ENCODE results near the gene OSBPL9. TPM values are rescaled to one million over a fixed set of nuclear protein-coding genes. Genes with fewer than 3 reads are reported as not detected.

Gene OSBPL9
- total RNA-seq, 1 experiment from 2014 or later = 128 TPM

DNA sequence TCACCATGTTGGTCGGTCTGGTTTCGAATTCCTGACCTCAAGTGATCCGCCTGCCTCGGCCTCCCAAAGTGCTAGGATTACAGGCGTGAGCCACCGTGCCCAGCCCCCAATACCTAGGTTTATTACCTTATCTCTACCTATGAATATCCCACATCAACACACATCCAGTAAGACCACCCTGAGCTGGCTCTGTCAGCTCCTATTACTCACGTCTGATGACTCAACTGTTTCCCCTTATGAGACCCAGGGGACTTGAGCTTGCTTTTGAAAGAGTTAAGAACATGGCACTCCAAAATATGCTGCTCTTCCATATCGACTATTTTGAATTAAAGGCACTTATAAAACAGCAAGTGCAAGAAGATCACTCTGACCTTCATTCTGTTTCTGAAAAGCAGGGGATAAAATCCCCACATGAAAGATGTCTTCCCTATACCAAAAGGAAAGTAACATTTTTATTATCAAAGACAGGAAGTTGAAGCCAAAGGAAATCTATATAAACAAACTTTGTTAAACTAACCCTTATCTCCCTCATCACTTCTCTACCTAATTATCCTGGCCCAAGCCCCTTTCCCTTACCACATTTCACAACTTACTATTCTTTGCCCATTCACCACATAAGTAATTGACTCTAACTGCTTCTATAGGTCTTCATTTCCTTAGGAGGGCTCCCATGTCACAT is 41.3 kb upstream of the OSBPL9 start:
- DNase-seq = no peak
- no peaks in the 10 kb centered on the region for H3K36me3 ChIP-seq (ENCODE audit: insufficient read depth, low read length)
- H3K4me2 ChIP-seq (ENCODE audit: low read depth, low read length, poor library complexity, severe bottlenecking) = no peak overlapping the region
- no peaks in the 10 kb centered on the region for H3K79me2 ChIP-seq (ENCODE audit: low read length)
- H3K4me1 ChIP-seq (ENCODE audit: low read length) = peaks cover 28% of the 10 kb centered on the region
- H3K27ac ChIP-seq (ENCODE audit: low read length) = no peak overlapping the region
- H3K9me3 ChIP-seq (ENCODE audit: low read length) = no peaks in the 10 kb centered on the region
- H3K4me3 ChIP-seq (ENCODE audit: low read length) = no peak overlapping the region
- H2AFZ ChIP-seq (ENCODE audit: low read length) = peak overlapping the region; percentile 90
- H4K20me1 ChIP-seq (ENCODE audit: insufficient read depth, low read depth, low read length) = no peaks in the 10 kb centered on the region
- H3K9ac ChIP-seq (ENCODE audit: low read length) = no peak overlapping the region
- no peaks in the 10 kb centered on the region for H3K27me3 ChIP-seq (ENCODE audit: low read length)
- no peaks in the 10 kb centered on the region for H3K9me2 ChIP-seq (replicated peaks; ENCODE audit: insufficient read depth, low read length)

DNA sequence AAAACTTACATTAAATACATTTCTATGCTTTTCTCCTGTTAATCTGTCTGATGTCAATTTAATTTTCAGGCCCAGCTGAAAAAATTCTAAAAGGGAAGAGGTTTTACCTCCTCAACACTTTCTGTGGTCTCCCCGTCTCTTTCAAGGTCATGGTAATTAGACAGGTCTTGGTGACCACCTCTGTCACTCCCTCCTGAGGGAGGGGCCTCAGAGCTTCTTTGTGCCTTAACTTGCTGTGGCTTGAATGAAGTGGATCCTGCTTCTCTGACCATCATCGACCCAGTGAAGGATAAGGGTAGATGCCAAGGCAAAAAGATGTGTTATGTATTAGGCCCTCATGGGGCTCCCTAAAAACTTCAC is 40.8 kb upstream of the OSBPL9 start:
- Histone ChIP-seq H2AFZ (ENCODE audit: low read length) (peak overlapping the region; percentile 90; the same call in 1 of the 2 replicates), H3K9me3 (ENCODE audit: low read length) (no peaks in the 10 kb centered on the region), H3K4me3 (ENCODE audit: low read length) (no peak overlapping the region), H3K36me3 (ENCODE audit: insufficient read depth, low read length) (no peaks in the 10 kb centered on the region), H3K27ac (ENCODE audit: low read length) (no peak overlapping the region), H4K20me1 (ENCODE audit: insufficient read depth, low read depth, low read length) (no peaks in the 10 kb centered on the region), H3K9me2 (replicated peaks; ENCODE audit: insufficient read depth, low read length) (no peaks in the 10 kb centered on the region), H3K9ac (ENCODE audit: low read length) (no peak overlapping the region), H3K79me2 (ENCODE audit: low read length) (no peaks in the 10 kb centered on the region), H3K4me1 (ENCODE audit: low read length) (peaks cover 23% of the 10 kb centered on the region), H3K27me3 (ENCODE audit: low read length) (no peaks in the 10 kb centered on the region), H3K4me2 (ENCODE audit: low read depth, low read length, poor library complexity, severe bottlenecking) (no peak overlapping the region)
- DNase-seq = no peak

DNA sequence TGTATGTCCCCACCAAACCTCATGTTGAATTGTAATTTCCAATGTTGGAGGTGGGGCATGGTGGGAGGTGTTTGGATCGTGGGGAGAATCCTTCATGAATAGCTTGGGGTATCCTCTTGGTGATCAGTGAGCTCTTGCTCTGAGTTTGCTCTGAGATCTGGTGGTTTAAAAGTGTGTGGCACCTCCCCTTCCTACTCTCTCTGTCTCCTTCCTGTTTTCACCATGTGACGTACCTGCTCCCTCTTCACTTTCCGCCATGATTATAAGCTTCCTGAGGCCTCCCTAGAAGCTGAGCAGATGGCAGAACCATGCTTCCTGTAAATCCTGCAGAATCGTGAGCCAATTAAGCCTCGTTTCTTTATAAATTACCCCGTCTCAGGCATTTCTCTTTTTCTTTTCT is 40.0 kb upstream of the OSBPL9 start:
- DNase-seq = no peak
- Histone ChIP-seq H3K9ac (ENCODE audit: low read length) (no peak overlapping the region), H2AFZ (ENCODE audit: low read length) (no peak overlapping the region), H3K9me2 (replicated peaks; ENCODE audit: insufficient read depth, low read length) (no peaks in the 10 kb centered on the region), H3K27me3 (ENCODE audit: low read length) (no peaks in the 10 kb centered on the region), H3K4me1 (ENCODE audit: low read length) (peaks cover 23% of the 10 kb centered on the region), H3K4me2 (ENCODE audit: low read depth, low read length, poor library complexity, severe bottlenecking) (no peak overlapping the region), H3K4me3 (ENCODE audit: low read length) (no peak overlapping the region), H3K9me3 (ENCODE audit: low read length) (no peaks in the 10 kb centered on the region), H3K36me3 (ENCODE audit: insufficient read depth, low read length) (no peaks in the 10 kb centered on the region), H4K20me1 (ENCODE audit: insufficient read depth, low read depth, low read length) (no peaks in the 10 kb centered on the region), H3K27ac (ENCODE audit: low read length) (no peak overlapping the region), H3K79me2 (ENCODE audit: low read length) (no peaks in the 10 kb centered on the region)

DNA sequence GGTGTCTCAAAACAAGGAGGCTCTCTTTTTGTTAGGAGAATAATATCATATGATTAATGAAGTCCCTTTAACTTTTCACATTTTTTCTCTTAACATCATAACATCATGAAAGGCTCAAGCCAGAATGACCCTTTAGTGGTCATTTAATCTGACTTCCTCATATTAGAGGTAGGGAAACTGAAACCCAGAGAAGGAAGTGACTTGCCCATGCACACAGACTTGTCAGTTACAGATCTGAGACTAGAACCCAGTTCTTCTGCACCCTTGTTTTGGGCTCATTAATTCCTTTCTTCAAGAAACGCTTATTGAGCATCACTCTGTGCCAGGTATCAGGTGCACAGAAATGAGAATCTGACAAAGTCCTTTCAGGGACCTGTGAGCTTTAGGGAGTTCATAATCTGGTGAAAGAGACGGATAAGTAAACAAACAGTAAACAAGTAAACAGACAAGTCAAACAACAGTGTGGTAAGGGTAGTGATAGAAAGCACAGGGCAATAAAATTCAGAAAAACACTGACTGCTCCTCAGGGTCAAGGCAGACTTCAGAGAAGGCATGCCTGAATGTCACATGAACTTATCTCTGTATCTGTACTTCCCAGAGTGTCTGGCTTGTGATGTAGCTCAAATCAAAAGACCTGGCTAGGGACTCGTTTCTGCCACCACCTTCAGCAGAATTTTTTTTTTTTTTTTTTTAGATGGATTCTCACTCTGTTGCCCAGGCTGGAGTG is 38.3 kb upstream of the OSBPL9 start:
- Histone ChIP-seq H2AFZ (ENCODE audit: low read length) (peak overlapping the region; percentile 78; the same call in 1 of the 2 replicates), H3K9me2 (replicated peaks; ENCODE audit: insufficient read depth, low read length) (no peaks in the 10 kb centered on the region), H3K36me3 (ENCODE audit: insufficient read depth, low read length) (no peaks in the 10 kb centered on the region), H4K20me1 (ENCODE audit: insufficient read depth, low read depth, low read length) (no peaks in the 10 kb centered on the region), H3K79me2 (ENCODE audit: low read length) (no peaks in the 10 kb centered on the region), H3K4me2 (ENCODE audit: low read depth, low read length, poor library complexity, severe bottlenecking) (peak overlapping the region; percentile 23), H3K4me1 (ENCODE audit: low read length) (peaks cover 23% of the 10 kb centered on the region), H3K9ac (ENCODE audit: low read length) (no peak overlapping the region), H3K4me3 (ENCODE audit: low read length) (no peak overlapping the region), H3K9me3 (ENCODE audit: low read length) (no peaks in the 10 kb centered on the region), H3K27me3 (ENCODE audit: low read length) (no peaks in the 10 kb centered on the region), H3K27ac (ENCODE audit: low read length) (peak overlapping the region; percentile 13; the same call in 1 of the 2 replicates)
- DNase-seq = peak; percentile 62

DNA sequence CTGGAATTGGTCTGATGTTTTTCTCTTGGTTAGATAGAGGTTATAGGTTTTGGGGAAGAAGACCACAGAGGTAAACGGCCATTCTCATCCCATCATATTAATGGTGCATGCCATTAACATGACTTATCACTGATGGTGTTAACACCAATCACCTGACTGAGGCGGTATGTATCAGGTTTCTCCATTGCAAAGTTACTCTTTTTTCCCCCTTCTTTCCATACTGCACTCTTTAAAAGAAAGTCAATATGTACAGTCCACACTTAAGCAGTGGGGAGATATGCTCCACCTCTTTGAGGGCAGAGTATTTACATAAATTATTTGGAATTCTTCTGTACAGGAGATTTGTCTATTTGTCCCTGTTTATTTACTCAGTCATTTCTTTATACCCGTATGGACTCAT is 35.7 kb upstream of the OSBPL9 start:
- Histone ChIP-seq H3K9me2 (replicated peaks; ENCODE audit: insufficient read depth, low read length) (no peaks in the 10 kb centered on the region), H4K20me1 (ENCODE audit: insufficient read depth, low read depth, low read length) (no peaks in the 10 kb centered on the region), H3K9ac (ENCODE audit: low read length) (no peak overlapping the region), H3K27ac (ENCODE audit: low read length) (no peak overlapping the region), H3K9me3 (ENCODE audit: low read length) (no peaks in the 10 kb centered on the region), H3K36me3 (ENCODE audit: insufficient read depth, low read length) (no peaks in the 10 kb centered on the region), H3K27me3 (ENCODE audit: low read length) (no peaks in the 10 kb centered on the region), H3K4me1 (ENCODE audit: low read length) (peaks cover 17% of the 10 kb centered on the region), H3K4me3 (ENCODE audit: low read length) (no peak overlapping the region), H3K79me2 (ENCODE audit: low read length) (no peaks in the 10 kb centered on the region), H2AFZ (ENCODE audit: low read length) (no peak overlapping the region), H3K4me2 (ENCODE audit: low read depth, low read length, poor library complexity, severe bottlenecking) (no peak overlapping the region)
- DNase-seq = no peak

DNA sequence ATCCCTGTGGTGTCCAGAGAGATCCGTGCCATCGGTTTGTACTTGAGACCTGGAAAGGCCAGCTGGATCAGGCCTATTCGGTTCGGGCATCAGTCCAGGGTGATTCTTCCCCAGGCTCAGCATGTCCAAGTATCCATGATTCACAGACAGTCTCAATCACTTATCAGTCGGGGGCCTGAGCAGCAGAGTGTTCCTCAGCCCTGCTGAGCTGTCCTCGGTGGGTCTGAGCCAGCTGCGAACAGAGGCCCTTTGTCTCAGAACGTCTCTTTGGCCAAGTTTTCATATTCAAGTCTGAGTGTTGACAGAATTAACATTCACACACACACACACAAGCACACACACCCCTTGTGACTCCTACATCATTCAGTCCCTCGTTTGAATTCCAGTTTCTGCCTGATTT is 33.4 kb upstream of the OSBPL9 start:
- no peak overlapping the region for H3K4me3 ChIP-seq (ENCODE audit: low read length)
- H3K4me1 ChIP-seq (ENCODE audit: low read length) = peaks cover 7% of the 10 kb centered on the region
- no peaks in the 10 kb centered on the region for H3K9me2 ChIP-seq (replicated peaks; ENCODE audit: insufficient read depth, low read length)
- H3K27ac ChIP-seq (ENCODE audit: low read length) = no peak overlapping the region
- no peaks in the 10 kb centered on the region for H3K27me3 ChIP-seq (ENCODE audit: low read length)
- DNase-seq = no peak
- no peaks in the 10 kb centered on the region for H3K79me2 ChIP-seq (ENCODE audit: low read length)
- no peak overlapping the region for H3K4me2 ChIP-seq (ENCODE audit: low read depth, low read length, poor library complexity, severe bottlenecking)
- H4K20me1 ChIP-seq (ENCODE audit: insufficient read depth, low read depth, low read length) = no peaks in the 10 kb centered on the region
- no peaks in the 10 kb centered on the region for H3K36me3 ChIP-seq (ENCODE audit: insufficient read depth, low read length)
- H3K9ac ChIP-seq (ENCODE audit: low read length) = no peak overlapping the region
- no peaks in the 10 kb centered on the region for H3K9me3 ChIP-seq (ENCODE audit: low read length)
- no peak overlapping the region for H2AFZ ChIP-seq (ENCODE audit: low read length)

DNA sequence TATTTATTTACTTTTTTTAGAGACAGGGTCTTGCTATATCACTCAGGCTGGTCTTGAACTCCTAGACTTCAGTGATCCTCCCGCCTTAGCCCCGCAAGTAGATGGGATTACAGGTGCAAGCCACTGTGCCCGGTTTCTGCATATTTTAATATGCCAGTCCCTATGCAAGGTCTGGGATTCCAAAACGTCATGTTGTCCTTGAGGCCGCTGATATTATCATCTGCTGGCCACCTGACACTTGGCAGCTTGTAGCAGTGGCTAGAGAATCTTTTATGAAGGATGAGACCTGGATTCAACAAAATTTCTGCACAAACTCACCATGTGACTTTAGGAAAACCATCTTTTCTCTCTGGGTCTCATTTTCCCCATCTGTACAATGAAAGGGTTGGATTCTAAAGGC is 32.9 kb upstream of the OSBPL9 start:
- H3K36me3 ChIP-seq (ENCODE audit: insufficient read depth, low read length) = no peaks in the 10 kb centered on the region
- no peak overlapping the region for H3K27ac ChIP-seq (ENCODE audit: low read length)
- H3K4me3 ChIP-seq (ENCODE audit: low read length) = no peak overlapping the region
- H3K79me2 ChIP-seq (ENCODE audit: low read length) = no peaks in the 10 kb centered on the region
- H3K9me3 ChIP-seq (ENCODE audit: low read length) = no peaks in the 10 kb centered on the region
- H3K9ac ChIP-seq (ENCODE audit: low read length) = no peak overlapping the region
- DNase-seq = no peak
- H3K27me3 ChIP-seq (ENCODE audit: low read length) = no peaks in the 10 kb centered on the region
- no peak overlapping the region for H3K4me2 ChIP-seq (ENCODE audit: low read depth, low read length, poor library complexity, severe bottlenecking)
- H3K4me1 ChIP-seq (ENCODE audit: low read length) = peaks cover 2% of the 10 kb centered on the region
- no peaks in the 10 kb centered on the region for H4K20me1 ChIP-seq (ENCODE audit: insufficient read depth, low read depth, low read length)
- H3K9me2 ChIP-seq (replicated peaks; ENCODE audit: insufficient read depth, low read length) = no peaks in the 10 kb centered on the region
- H2AFZ ChIP-seq (ENCODE audit: low read length) = no peak overlapping the region

DNA sequence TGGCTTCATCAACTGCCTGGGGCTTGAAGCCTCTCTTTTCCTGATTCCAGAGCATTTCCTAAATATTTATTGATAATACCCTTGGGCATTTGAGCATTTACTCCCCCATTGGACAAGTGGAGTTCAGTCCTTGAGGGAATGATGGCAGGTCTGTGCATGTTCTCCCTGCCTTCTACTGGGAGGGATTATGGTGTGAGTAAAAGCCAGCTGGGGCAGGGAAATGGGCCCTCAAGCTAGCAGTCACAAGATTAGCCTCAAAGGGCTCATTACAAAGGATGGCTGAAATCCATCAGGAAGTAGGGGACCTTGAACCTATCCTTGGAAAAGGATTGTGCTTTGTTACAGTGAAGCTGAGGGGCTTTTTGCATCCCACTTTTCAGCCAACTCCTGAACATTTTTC is 24.2 kb upstream of the OSBPL9 start:
- no peaks in the 10 kb centered on the region for H3K27me3 ChIP-seq (ENCODE audit: low read length)
- no peaks in the 10 kb centered on the region for H3K9me3 ChIP-seq (ENCODE audit: low read length)
- H3K27ac ChIP-seq (ENCODE audit: low read length) = no peak overlapping the region
- H2AFZ ChIP-seq (ENCODE audit: low read length) = no peak overlapping the region
- H3K9me2 ChIP-seq (replicated peaks; ENCODE audit: insufficient read depth, low read length) = no peaks in the 10 kb centered on the region
- DNase-seq = no peak
- H4K20me1 ChIP-seq (ENCODE audit: insufficient read depth, low read depth, low read length) = no peaks in the 10 kb centered on the region
- H3K36me3 ChIP-seq (ENCODE audit: insufficient read depth, low read length) = no peaks in the 10 kb centered on the region
- H3K4me3 ChIP-seq (ENCODE audit: low read length) = no peak overlapping the region
- no peak overlapping the region for H3K4me2 ChIP-seq (ENCODE audit: low read depth, low read length, poor library complexity, severe bottlenecking)
- no peak overlapping the region for H3K9ac ChIP-seq (ENCODE audit: low read length)
- no peaks in the 10 kb centered on the region for H3K4me1 ChIP-seq (ENCODE audit: low read length)
- H3K79me2 ChIP-seq (ENCODE audit: low read length) = no peaks in the 10 kb centered on the region
